ENCODE measurements around the gene RPP25L.

RPP25L gene

DNA sequence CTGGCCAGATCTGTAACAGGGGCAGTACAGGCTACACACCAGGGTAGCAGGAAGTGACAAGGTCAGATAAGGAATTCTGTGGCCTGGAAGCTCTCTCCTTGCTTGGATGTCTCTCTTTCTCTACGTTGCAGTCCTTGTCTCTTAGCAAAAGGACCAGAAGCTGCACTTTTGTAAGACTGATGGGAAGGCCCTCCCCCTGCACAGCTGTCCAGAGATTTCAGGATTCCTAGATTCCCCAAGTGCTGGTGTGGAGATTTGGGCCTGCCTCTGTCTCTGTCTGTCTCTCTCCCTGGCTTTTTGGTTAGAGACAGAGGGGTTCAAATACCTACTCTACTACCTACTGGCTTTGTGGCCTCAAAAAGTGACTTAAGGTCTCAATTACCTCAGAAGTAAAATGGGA is 12.4 kb downstream of the RPP25L start:
- Histone ChIP-seq H3K36me3 (ENCODE audit: control insufficient read depth in 1 of 2, insufficient read depth in 2 of 2, low read length in 2 of 2) (no peaks in the 10 kb centered on the region), H3K4me3 (ENCODE audit: low read depth in 1 of 2, low read length in 2 of 2) (no peak overlapping the region), H3K4me1 (ENCODE audit: control insufficient read depth in 1 of 2, insufficient read depth in 2 of 2, low read length in 2 of 2) (no peaks in the 10 kb centered on the region), H3K9me3 (ENCODE audit: control insufficient read depth in 1 of 2, low read length in 2 of 2) (no peaks in the 10 kb centered on the region), H3K27me3 (ENCODE audit: control insufficient read depth in 1 of 2, insufficient read depth in 2 of 2, low read length in 2 of 2) (no peaks in the 10 kb centered on the region), H3K9ac (ENCODE audit: low read depth in 1 of 2, low read length in 2 of 2) (no peak overlapping the region), H3K27ac (ENCODE audit: low read depth, low read length) (no peak overlapping the region)

DNA sequence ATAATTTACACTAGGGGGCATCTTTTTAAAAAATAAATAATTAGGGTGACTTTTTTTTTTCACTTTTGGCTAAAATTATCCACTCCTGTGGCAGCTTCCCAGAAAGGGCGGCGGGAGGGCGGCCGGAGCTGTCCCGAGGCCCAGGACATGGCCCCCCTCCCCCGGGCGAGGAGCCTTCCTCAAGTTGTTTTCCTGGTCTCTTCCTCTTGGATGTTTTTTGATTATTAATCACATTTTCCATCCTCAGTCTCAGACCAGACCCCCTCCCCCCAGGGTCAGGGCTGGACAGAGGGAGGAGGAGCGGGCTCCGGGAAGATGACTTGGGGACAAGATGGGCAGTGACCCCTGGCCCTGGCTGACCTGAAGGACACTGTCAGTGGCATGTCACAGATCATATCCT is 17.7 kb downstream of the RPP25L start:
- Histone ChIP-seq H3K27me3 (ENCODE audit: control insufficient read depth in 1 of 2, insufficient read depth in 2 of 2, low read length in 2 of 2) (peaks cover 21 to 27% of the 10 kb centered on the region in 2 donors), H3K36me3 (ENCODE audit: control insufficient read depth in 1 of 2, insufficient read depth in 2 of 2, low read length in 2 of 2) (no peaks in the 10 kb centered on the region), H3K9me3 (ENCODE audit: control insufficient read depth in 1 of 2, low read length in 2 of 2) (no peaks in the 10 kb centered on the region), H3K4me1 (ENCODE audit: control insufficient read depth in 1 of 2, insufficient read depth in 2 of 2, low read length in 2 of 2) (peaks cover 22 to 27% of the 10 kb centered on the region in 2 donors), H3K27ac (ENCODE audit: low read depth, low read length) (no peak overlapping the region), H3K4me3 (ENCODE audit: low read depth in 1 of 2, low read length in 2 of 2) (no peak overlapping the region), H3K9ac (ENCODE audit: low read depth in 1 of 2, low read length in 2 of 2) (no peak overlapping the region)

DNA sequence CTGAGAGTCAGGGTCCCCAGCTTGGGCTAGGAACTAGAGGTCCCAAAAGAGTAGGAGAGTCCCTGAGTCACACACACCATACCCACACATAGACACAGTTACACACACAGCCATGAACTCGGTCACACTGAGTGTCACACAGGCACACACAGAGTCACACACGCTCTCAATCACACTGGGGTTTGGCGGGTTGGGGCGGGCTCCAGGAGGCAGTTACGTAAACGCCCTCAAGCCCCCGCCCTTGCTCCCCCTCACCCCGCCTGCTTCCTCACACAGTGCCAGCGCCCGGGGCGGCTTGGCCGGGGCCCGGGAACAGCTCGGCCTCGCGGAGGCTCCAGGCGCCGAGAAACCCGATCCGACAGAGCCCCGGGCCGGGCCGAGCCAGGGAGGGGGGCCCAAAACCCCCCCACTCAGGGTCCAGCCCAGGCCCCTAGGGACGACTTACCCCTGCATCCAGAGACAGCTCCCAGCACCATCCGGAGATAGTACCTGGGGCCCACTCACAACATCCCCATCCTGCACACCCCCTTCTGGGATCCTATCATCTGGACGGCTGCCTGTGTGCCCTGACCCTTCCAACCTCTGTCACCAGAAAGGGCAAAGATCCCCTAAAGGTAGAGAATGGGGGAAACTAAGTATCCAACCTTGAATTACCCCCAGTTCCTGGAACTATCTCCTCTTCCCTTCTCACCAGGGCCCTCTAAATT is 18.8 kb downstream of the RPP25L start:
- Histone ChIP-seq H3K4me1 (ENCODE audit: control insufficient read depth in 1 of 2, insufficient read depth in 2 of 2, low read length in 2 of 2) (peaks cover 26 to 37% of the 10 kb centered on the region in 2 donors), H3K4me3 (ENCODE audit: low read depth in 1 of 2, low read length in 2 of 2) (no peak overlapping the region), H3K27ac (ENCODE audit: low read depth, low read length) (no peak overlapping the region), H3K27me3 (ENCODE audit: control insufficient read depth in 1 of 2, insufficient read depth in 2 of 2, low read length in 2 of 2) (peaks cover 32 to 39% of the 10 kb centered on the region in 2 donors), H3K36me3 (ENCODE audit: control insufficient read depth in 1 of 2, insufficient read depth in 2 of 2, low read length in 2 of 2) (no peaks in the 10 kb centered on the region), H3K9me3 (ENCODE audit: control insufficient read depth in 1 of 2, low read length in 2 of 2) (no peaks in the 10 kb centered on the region), H3K9ac (ENCODE audit: low read depth in 1 of 2, low read length in 2 of 2) (no peak overlapping the region)

DNA sequence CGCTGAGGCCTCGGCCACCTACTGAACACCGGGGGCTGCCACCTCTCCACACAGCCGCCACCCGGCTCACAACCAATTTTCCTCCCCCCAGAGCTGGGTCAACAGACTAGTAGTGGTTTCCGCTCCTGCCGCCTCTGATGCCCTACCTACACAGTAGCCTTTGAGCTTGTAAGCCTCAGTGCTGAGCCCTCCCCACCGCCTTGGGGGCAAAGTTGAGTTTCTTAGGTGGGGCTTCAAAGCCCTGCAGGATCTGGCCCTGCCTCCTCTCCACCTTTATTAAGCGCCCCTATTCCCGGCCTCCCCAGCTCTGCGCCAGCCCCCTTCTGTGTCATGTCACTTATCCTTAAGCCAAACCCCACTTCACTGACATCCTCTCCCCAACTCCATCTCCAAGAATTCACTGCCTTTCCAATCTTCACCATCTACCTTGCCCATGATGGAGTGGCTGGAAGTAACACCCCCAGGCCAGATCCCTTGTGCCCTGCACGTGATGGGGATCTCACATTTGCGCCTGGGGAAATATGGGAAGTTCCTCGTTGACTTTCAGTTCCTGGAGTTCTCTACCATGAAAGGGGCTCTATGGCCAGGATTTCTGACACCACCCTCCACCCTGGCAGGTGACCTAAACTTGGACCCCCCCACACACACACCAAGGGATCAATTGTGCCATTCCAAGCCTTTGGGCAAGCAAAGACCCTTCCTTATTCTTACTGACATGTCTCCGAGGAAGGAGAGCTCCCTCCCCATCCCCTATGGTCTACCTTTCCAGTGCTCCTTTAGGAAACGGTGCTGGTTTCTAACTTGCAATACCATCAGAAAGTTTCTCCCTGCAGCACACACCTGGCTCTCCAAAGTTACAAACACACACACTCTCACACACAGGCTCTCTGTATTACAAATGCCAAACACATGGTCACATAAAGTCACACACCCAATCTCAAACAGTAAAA is 19.7 kb downstream of the RPP25L start:
- Histone ChIP-seq H3K4me1 (ENCODE audit: control insufficient read depth in 1 of 2, insufficient read depth in 2 of 2, low read length in 2 of 2) (peaks cover 26 to 37% of the 10 kb centered on the region in 2 donors), H3K4me3 (ENCODE audit: low read depth in 1 of 2, low read length in 2 of 2) (peak overlapping the region in 1 of 2 donors; percentile 66)

DNA sequence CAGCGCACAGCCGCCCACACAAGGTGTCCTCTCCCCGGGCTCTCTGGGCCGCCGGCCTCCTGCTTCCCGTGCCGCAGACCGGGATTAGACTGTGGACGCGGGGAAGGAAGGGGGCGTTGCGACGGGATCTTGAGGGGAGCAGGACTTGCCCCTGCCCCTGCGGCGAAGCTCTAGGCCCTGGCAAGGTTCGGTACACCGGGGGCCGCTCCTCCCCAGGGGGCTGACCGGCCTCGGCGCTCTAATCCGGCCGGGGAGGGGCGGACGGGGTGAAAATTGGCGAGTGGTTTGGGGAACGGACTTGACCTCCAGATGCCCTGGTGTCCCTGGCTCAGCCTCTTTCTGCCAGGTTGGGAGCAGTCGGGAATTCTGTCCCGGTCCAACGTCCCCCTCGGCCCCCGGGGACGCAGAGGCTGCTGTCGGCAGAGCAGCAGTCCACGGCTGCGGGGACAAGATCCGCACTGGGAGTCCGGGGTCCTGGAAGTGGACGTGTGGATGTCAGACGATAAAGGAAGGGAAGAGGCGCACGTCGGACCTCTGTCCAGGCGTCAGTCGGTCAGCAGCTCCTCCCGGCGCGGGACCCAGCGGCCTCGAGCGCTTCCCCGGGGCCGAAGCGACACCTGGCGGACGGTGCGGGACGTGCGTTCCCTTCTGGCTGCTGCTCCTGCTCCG is 20.5 kb downstream of the RPP25L start:
- Histone ChIP-seq H3K27me3 (ENCODE audit: control insufficient read depth in 1 of 2, insufficient read depth in 2 of 2, low read length in 2 of 2) (peaks cover 49 to 55% of the 10 kb centered on the region in 2 donors), H3K9ac (ENCODE audit: low read depth in 1 of 2, low read length in 2 of 2) (peak overlapping the region in 1 of 2 donors; percentile 32), H3K9me3 (ENCODE audit: control insufficient read depth in 1 of 2, low read length in 2 of 2) (no peaks in the 10 kb centered on the region), H3K4me1 (ENCODE audit: control insufficient read depth in 1 of 2, insufficient read depth in 2 of 2, low read length in 2 of 2) (peaks cover 26 to 37% of the 10 kb centered on the region in 2 donors), H3K36me3 (ENCODE audit: control insufficient read depth in 1 of 2, insufficient read depth in 2 of 2, low read length in 2 of 2) (no peaks in the 10 kb centered on the region), H3K27ac (ENCODE audit: low read depth, low read length) (no peak overlapping the region), H3K4me3 (ENCODE audit: low read depth in 1 of 2, low read length in 2 of 2) (peak overlapping the region; percentile 50 to 66)

More for the DNA sequence above, 19.7 kb downstream of the RPP25L start:
- Histone ChIP-seq H3K27ac (ENCODE audit: low read depth, low read length) (no peak overlapping the region), H3K9ac (ENCODE audit: low read depth in 1 of 2, low read length in 2 of 2) (no peak overlapping the region), H3K27me3 (ENCODE audit: control insufficient read depth in 1 of 2, insufficient read depth in 2 of 2, low read length in 2 of 2) (peaks cover 41 to 47% of the 10 kb centered on the region in 2 donors), H3K9me3 (ENCODE audit: control insufficient read depth in 1 of 2, low read length in 2 of 2) (no peaks in the 10 kb centered on the region), H3K36me3 (ENCODE audit: control insufficient read depth in 1 of 2, insufficient read depth in 2 of 2, low read length in 2 of 2) (no peaks in the 10 kb centered on the region)

DNA sequence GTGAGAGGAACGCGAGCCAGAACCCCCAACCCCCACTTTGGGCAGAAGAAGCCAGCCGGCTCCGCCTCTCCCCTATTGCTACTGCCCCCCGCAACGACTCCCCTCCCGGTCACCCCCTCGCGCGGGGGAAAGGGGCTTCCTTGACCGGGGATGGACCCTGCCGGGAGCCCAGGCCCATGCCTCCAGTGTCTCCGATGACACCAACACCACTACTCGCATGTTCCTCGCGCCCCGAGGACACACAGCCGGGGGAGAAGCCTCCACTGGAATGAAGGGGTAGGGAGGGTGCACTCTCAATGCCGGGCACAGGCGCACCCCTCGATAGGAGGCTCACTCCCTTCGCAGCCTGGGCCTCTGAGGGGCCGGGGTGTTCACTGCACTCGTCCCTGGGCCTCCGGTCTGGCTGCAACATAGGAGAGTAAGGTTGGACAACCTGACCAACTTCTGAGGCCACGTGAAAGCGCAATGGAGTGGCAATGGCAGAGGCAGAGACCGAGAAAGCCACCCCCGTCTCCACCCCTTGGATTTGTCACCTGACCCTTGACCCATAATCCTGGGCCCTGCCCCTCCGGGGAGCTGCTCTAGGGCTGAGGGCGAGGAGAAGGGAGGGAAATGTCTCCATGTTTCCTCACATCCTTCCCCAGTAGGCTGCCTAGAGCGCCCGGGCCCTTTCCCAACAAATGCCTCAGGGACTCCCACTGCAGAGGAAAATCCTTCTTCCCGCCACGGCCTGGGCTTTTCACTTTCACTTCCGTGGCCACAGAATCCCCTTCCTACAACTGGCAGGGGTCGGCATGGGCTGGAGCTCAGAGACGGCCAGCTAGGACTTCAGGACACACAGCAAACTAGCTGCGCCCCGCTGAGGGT is 21.3 kb downstream of the RPP25L start:
- peak overlapping the region in 1 of 2 donors; percentile 32 for H3K9ac ChIP-seq (ENCODE audit: low read depth in 1 of 2, low read length in 2 of 2)
- H3K4me1 ChIP-seq (ENCODE audit: control insufficient read depth in 1 of 2, insufficient read depth in 2 of 2, low read length in 2 of 2) = peaks cover 26 to 37% of the 10 kb centered on the region in 2 donors
- no peaks in the 10 kb centered on the region for H3K9me3 ChIP-seq (ENCODE audit: control insufficient read depth in 1 of 2, low read length in 2 of 2)
- no peak overlapping the region for H3K27ac ChIP-seq (ENCODE audit: low read depth, low read length)
- H3K27me3 ChIP-seq (ENCODE audit: control insufficient read depth in 1 of 2, insufficient read depth in 2 of 2, low read length in 2 of 2) = peaks cover 56 to 63% of the 10 kb centered on the region in 2 donors
- H3K36me3 ChIP-seq (ENCODE audit: control insufficient read depth in 1 of 2, insufficient read depth in 2 of 2, low read length in 2 of 2) = no peaks in the 10 kb centered on the region
- H3K4me3 ChIP-seq (ENCODE audit: low read depth in 1 of 2, low read length in 2 of 2) = peak overlapping the region; percentile 50 to 66

DNA sequence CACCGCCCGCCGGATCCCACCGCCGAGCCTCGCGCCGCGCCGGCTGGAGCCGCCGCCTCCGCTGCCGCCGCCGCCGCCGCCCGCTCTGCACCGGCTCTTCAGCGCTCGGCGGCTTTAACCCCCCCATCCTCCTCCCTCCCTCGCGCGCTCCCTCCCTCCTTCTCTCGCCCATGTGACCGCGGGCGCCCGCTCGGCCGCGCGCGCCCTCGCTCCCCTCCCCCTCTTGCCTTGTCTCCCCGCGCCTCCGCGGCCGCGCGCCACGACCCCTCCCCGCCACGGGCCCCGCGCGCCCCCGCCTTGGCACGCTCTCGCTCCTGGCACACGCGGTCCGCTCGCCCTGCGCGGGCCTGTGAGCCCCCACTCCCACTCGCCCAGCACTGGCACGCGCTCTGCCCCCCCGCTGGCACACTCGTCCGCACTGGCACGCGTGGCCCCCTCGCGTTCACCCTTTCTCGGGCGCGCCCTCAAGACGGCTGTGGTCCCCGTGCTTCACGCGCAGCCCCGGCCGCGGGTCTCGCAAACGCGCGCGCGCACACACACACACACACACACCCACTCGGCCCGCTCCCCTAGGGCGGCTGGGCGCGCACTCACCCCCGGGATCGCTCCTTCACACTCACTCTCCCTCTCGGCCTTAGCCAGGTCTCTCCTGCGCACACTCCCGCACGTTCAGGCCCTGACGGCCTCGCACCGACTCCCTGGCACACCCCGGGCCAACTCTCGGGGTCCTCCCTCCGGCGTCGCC is 22.1 kb downstream of the RPP25L start, which contains the start of gene CNTFR:
CNTFR (minus strand) TSS at position 89 of the 745 bp plus-strand sequence. CDS start 20,743 bp downstream, outside the sequence.
- H3K27ac ChIP-seq (ENCODE audit: low read depth, low read length) = no peak within 1 kb of the TSS

DNA sequence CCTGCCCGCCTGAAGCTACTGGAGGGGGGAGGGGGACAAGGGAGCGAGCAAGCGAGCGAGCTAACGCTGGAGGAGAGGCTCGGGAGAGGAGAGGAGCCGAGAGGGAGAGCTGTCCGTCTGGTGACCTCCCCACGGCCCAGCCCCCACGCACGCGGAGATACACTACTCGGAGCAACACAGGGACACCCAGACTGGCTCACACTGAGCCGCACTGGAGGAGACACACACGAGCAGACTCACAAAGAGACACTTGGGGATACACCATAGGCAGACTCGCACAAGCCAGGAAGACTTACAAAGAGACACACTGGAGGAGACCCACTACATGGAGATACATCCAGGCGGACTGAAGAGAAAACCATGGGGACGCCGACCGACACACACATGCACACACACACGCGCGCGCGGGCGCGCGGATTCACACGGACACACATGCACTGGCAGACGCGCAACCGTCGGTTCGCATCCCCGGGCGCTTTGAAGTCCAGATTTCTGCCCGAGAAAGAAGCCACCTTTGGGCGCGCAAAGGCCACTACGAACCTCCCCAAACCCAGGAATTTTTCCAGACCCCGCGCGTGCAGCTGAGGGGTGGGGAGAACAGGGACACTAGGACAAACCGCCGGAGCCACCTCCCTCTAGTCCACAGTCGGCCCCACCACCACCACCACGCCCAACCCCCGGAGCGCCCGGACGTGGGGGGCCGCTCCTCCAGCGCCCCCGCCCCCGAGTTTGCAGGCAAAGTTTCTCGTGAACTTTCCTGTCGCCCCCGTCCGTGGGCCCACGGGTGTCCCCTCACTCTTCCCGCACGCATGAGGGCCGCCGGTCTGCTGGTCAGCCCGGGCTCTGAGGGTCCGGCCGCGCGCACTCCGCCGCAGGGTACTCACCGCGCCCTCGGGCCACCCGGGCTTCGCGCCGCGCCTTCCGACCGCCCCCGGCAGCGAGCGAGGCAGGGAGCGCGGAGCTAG is 22.9 kb downstream of the RPP25L start:
- Histone ChIP-seq H3K27me3 (ENCODE audit: control insufficient read depth in 1 of 2, insufficient read depth in 2 of 2, low read length in 2 of 2) (peaks cover 70 to 78% of the 10 kb centered on the region in 2 donors), H3K9me3 (ENCODE audit: control insufficient read depth in 1 of 2, low read length in 2 of 2) (no peaks in the 10 kb centered on the region), H3K27ac (ENCODE audit: low read depth, low read length) (no peak overlapping the region), H3K4me1 (ENCODE audit: control insufficient read depth in 1 of 2, insufficient read depth in 2 of 2, low read length in 2 of 2) (peaks cover 26 to 37% of the 10 kb centered on the region in 2 donors), H3K36me3 (ENCODE audit: control insufficient read depth in 1 of 2, insufficient read depth in 2 of 2, low read length in 2 of 2) (no peaks in the 10 kb centered on the region), H3K4me3 (ENCODE audit: low read depth in 1 of 2, low read length in 2 of 2) (peak overlapping the region; percentile 27 to 40), H3K9ac (ENCODE audit: low read depth in 1 of 2, low read length in 2 of 2) (no peak overlapping the region)

More for the DNA sequence above, 22.1 kb downstream of the RPP25L start, which contains the start of gene CNTFR:
- Histone ChIP-seq H3K9me3 (ENCODE audit: control insufficient read depth in 1 of 2, low read length in 2 of 2) (no peaks in the 10 kb centered on the region), H3K9ac (ENCODE audit: low read depth in 1 of 2, low read length in 2 of 2) (no peak within 1 kb of the TSS), H3K4me3 (ENCODE audit: low read depth in 1 of 2, low read length in 2 of 2) (peak within 1 kb of the TSS; percentile 50 to 66), H3K36me3 (ENCODE audit: control insufficient read depth in 1 of 2, insufficient read depth in 2 of 2, low read length in 2 of 2) (no peaks in the 10 kb centered on the region), H3K4me1 (ENCODE audit: control insufficient read depth in 1 of 2, insufficient read depth in 2 of 2, low read length in 2 of 2) (peaks cover 26 to 37% of the 10 kb centered on the region in 2 donors), H3K27me3 (ENCODE audit: control insufficient read depth in 1 of 2, insufficient read depth in 2 of 2, low read length in 2 of 2) (peaks cover 65 to 71% of the 10 kb centered on the region in 2 donors)

Measured in duodenal mucosa (tissue), 2 donors.